NCI-H82 treated with DMSO at 0.1 percent for 48 hours (cell line): ENCODE results near the gene RPAP3.
"Not testable (repeated sequence)": the region's sequence is repeated elsewhere in the genome, so short reads cannot be mapped to it uniquely, and the experiment has no call there.

ENCODE experiments used
- DNase-seq: peaks from one replicate; lab custom pipeline; 2025; ENCODE audit not compliant: unreplicated experiment; lab: John Stamatoyannopoulos, UW

RPAP3 gene

DNA sequence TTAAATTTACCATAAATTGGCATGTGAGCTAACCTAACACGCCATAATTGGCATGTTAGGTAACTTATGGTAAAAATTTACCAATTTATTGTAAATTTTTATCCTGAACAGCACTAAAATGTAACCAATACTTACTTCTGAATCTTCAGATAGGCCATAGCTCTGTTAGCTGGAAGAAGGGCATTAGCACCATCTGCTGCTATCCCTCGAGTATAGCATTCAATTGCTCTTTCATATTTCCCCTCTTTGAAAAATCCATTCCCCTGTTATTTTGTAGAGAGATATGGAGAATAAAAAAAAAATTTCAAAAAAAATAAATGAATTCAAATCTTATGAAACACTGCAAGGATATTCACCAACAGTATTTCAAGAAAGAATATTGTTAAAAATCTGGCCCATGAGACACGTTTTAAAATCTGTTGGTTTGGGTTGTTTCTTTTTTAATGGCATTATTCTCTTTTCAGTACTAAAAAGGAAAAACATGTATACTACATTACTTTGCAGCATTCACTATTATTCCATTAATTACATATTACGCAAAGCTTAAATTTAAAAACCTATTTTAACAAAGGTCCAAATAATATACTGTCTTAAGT lies 19.1 kb downstream of the RPAP3 start:
- DNase-seq, result peak; percentile 2

DNA sequence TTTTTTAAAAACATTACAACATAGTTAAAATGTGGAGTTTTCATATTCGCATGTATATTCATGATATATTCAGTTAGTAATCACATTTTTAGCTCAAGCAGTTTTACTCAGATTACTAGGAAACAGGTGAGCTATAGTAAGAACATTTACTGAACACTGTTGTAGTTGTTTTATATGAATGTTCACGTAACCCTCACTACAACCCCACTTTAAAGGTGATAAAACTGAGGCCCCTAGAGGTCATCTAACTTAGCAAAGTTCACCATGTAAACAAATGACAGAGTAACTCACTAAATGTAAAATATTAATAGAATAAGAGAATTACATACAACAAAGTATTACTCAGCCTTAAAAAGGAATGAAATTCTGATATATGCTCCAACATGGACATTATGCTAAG lies 26.0 kb downstream of the RPAP3 start:
- no peak for DNase-seq

DNA sequence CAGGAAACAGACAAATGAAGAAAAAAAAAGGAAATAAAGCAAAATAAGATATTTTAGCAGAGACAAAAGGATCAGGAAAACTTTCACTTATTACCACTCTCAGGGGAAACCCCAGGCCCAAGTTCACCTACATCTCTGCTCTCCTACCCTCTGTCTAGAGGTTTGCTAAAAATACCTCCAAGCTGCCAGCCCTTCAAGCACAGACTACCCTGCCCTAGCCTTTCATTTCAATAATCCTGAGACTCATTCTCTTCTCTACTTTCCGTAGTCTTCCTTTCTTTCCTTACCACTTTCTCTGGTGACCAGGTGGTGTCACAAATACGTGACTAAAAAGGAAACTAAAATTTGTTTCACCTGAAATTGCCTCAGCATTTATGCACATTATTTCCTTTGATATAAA lies 33.8 kb downstream of the RPAP3 start:
- DNase-seq, result no peak

DNA sequence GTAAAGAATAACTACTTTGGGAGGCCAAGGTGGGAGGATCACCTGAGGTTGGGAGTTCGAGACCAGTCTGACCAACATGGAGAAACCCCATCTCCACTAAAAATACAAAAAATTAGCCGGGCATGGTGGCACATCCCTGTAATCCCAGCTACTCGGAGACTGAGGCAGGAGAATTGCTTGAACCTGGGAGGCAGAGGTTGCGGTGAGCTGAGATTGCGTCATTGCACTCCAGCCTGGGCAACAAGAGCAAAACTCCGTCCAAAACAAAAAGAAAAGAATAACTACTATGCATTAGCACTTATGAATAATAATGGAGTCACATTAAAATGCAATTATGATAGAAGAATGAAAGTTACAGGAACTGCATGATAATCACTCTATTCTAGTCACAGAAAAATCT lies 37.9 kb downstream of the RPAP3 start:
- DNase-seq, result not testable (repeated sequence)

DNA sequence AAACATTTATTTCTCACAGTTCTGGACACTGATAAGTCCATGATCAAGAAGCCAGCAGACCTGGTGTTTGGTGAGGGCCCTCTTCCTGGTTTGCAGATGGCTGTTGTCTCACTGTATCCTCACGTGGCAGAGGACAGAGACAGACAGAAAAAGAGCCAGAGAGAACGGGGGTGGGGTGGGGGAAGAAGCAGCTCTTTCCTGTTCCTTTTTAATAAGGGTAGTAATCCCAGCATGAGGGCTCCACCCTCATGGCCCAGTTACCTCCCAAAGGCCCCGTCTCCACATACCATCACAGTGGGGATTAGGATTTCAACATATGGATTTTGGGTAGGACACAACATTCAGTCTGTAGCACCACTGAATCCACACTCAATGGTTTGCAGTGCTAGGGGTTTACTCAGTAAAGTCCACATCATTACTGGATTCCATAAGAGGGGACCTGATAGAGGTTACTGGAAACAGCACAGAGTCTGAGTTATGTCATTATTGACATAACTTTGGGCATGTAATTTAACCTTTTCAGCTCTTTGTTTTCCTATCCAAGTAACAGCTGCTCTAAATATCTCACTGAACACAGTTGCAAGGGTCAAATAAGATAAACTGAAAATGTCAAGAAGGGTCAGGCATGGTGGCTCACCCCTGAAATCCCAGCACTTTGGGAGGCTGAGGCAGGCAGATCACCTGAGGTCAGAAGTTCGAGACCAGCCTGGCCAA lies 53.2 kb downstream of the RPAP3 start:
- peak; percentile 27 for DNase-seq

DNA sequence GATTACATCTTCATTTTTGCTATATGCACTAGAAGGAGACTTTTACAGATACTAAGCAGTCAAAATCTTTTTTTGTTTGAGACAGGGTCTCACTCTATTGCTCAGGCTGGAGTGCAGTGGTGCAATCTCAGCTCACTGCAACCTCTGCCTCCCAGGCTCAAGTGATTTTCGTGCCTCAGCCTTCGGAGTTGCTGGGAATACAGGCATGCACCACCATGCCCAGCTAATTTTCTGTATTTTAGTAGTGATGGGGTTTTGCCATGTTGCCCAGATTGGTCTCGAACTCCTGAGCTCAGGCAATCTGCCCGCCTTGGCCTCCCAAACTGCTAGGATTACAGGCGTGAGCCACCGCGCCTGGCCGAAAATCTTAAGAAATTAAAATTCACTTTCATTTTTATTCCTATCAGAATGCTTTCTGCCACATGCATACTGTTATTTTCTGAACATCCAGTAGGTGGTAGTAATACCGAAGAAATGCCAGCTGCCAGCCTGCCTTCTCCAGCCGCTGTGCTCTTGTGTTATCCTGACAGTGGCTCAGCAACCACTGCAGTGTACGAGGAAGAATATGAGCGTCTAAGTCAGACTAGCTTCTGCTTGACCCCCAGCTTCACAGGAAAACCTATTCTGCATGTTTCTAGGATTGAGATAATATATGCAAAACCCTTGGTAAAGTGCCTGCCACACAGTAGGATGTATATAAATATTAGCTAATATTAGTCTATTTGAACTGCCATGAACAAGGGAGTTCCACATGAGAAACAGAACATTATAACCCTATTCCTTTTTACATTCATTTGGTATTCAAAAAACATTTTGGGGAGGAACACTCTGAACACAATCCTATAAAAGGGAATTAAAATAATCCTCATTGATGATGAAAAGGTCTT lies 54.2 kb downstream of the RPAP3 start:
- peak; percentile 35 for DNase-seq

DNA sequence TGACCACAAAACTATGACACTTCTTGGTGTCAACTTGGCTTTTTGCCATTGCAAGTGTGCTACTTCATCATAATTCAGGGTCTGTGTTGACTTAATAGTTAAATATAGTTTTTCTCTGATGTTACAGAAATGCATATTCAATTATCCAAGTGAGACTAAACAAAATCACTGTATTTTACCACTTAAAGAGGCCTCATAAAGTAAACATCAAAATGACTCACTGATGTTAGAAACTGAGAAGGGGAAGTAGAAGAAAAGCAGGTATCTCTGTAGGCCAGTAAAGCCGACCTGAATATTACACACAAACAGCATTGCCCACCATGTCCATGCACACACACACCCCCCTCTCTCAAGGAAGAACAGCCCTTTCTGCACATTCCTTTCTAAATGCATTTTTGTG lies 55.4 kb downstream of the RPAP3 start:
- DNase-seq, result no peak

DNA sequence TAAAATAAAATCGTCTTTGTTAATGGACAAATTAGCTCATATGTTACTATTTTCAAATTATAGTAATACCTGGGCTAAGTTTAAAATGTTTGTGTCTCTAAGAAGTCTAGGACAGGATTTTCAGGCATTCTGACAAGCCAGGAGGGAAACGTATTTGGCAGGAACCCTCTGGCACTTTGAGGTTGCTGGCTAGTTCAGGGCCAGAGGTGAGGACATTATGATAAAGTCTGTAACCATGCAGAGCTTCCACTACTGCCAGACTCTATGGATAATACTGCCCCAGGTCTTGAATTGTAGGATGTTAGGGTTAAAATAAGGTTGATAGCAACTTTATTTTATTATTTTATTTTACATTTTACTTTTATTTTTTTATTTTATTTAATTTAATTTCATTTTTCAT lies 56.4 kb downstream of the RPAP3 start:
- DNase-seq, result no peak

DNA sequence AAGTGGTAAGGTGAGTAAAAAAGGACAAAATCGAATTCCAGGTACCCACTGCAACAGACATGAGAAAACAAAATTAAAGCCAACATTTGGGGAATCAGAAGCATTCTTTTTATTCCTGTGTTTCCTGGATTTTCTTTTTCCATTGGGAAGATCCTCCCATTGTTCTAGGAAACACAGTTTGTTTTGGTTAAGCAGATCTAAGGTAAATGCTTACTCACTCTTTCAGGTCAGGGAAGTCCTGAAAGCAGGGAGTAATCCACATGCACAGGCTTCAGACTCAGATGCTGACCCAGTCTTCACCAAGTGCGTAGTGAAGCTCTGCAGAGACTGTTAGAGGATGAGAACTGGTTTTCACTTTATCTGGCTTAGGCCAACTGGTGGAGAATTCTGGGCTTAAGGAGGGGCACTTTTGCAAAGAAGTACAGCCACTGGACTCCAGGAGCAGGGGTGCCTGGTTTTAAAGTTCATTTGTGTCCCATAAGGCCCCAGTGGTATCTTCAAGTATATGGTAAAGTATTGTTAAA lies 57.7 kb downstream of the RPAP3 start:
- DNase-seq, result no peak

DNA sequence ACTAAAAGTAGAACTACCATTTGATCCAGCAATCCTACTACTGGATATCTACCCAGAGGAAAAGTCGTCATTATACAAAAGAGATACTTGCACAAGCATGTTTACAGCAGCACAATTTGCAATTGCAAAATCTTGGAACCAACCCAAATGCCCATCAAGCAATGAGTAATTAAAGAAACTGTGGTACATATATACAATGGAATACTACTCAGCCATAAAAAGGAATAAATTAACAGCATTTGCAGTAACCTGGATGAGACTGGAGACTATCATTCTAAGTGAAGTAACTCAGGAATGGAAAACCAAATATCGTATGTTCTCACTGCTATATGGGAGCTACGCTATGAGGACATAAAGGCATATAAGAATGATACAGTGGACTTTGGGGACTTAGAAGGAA lies 63.5 kb downstream of the RPAP3 start:
- DNase-seq, result not testable (repeated sequence)

DNA sequence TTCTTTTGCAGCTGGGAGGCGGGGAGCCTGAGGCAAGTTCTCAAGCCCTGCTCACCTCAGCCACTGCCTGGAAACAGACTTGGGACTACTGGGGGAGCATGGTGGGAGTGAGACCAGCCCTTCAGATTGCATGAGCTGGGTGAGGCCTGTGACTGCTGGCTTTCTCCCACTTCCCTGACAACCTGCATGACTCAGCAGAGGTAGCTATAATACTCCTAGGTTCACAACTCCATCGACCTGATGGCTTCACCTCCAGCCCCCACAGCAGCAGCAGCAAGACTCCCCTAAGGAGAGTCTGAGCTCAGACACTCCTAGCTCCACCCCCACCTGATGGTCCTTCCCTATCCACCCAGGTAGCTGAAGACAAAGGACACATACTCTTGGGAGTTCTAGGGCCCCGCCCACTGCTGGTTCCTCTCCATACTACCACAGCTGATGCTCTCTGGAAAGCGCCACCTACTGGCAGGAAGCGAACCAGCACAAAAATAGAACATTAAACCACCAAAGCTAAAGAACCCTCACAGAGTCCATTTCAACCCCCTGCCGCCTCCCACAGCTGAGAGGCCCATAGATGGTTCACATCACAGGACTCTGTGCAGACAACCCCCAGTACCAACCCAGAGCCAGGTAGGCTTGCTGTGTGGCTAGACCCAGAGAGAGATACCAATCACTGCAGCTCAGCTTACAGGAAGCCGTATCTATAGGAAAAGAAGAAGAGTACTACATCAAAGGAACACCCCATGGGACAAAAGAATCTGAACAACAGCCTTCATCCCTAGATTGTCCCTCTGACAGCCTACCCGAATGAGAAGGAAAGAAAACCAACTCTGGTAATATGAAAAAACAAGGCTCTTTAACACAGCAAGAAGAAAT lies 68.7 kb downstream of the RPAP3 start:
- DNase-seq, result no peak

DNA sequence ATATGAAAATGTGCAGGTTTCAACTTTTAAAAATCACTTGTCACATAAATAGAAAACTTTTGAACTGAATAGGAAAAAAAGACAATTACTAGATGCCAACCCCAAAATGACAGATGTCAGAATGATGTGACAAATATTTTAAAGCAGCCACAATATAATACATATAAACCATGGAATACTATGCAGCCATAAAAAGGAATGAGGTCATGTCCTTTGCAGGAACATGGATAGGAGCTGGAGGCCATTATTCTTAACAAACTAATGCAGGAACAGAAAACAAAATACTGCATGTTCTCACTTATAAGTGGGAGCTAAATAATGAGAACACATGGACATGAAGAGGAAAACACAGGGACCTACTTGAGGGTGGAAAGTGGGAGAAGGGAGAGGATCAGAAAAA lies 70.1 kb downstream of the RPAP3 start:
- DNase-seq, result not testable (repeated sequence)

DNA sequence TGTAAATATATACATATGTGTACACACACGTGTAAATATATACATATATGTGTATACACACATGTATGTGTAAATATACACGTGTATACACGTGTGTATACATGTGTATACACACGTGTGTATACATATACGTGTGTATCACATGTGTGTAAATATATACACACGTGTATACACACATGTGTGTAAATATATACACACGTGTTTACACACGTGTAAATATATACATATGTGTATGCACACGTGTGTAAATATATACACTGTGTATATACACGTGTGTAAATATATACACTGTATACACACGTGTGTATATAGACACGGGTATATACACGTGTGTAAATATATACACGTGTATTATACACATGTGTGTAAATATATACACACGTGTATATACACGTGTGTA lies 71.7 kb downstream of the RPAP3 start:
- DNase-seq, result no peak

DNA sequence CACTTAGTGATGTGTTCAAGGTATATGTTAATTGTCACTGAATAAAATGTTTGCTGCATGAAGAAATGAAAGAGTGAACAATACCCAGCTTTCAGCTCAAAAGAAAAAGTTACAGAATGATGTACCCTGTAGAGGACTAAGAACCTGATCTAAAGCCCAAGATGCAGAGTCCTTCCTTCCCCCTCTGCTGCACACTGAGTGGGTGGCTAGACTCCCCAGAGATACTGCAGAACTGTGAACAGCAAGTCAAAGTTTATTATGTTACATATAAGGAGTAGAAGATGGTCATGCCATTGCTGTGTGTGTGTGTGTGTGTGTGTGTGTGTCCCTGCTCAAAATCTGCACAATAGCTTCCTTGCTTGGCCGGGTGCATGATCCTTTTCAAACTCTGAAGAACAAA lies 83.9 kb downstream of the RPAP3 start:
- DNase-seq, result no peak

DNA sequence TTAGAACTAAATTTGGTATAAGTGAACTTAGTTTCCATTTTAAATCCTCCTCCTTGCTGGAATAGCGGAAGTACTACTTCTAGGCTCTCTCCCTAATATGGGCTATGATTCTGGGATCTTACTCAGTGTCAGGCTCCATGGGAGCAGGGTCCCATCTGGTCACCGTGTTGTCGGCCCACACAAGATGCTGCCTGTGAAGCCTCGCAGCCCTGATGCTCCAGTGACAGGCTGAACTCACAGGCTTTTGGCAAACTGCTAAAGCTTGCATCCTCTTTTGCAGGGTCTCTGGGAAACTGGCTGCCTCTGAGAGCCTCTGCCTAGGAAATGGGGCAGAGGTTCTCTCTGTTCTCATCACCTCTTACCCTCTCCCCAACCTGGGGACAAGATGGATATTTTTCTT lies 88.4 kb downstream of the RPAP3 start:
- no peak for DNase-seq

DNA sequence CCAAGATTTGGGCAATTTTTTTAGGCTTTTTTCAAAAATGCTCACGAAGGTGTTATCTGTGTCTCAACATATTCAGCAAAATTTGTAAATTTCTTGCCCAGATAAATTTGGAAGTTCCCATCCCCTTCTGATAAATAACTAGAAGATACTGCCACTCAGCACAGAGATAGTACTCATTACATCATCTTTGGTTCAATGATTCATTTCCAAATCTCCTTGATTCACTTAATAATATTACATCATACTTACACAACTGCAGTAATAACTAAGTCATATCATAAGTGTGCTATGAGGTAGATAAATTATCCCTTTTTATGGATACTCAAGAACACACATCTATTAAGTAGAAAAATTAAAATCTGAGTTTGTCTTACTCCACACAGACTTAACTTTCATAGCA lies 89.4 kb downstream of the RPAP3 start:
- DNase-seq, result no peak

DNA sequence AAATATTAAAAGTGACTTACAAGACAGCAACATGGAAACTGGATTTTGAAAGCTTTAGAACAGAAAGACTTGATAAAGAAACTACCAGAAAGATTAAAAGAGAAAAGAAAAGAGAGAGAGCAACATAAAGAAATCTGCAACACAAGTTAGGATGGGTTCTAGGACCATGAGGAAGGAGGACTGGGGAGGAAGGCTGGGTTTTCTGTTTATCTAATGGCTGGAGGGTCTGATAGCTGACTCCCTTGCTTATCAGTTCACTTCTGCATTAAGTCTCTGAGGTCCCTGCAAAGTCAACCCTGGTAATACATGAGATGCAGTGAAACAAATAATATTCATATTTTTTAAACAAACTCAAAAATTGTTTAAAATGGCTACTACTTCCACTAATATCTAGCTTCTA lies 90.1 kb downstream of the RPAP3 start:
- DNase-seq, result no peak

DNA sequence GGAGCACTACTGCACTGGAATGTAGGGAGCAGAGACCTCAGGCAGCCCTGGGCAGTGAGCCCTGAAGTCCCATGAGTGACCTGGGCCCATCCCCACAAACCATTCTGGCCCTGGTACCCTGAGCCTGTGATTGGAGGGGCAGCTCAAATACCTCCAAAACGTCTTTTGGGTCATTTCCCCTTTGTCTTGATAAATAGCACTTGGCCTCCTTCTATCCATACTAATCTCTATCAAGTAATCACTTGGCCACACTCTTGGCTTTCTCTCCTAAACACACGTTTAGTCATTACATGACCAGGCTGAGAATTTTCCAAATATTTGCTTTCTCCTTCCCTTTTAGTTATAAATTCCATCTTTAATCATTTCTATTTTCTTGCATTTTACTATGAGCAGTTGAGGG lies 91.3 kb downstream of the RPAP3 start:
- DNase-seq, result no peak

DNA sequence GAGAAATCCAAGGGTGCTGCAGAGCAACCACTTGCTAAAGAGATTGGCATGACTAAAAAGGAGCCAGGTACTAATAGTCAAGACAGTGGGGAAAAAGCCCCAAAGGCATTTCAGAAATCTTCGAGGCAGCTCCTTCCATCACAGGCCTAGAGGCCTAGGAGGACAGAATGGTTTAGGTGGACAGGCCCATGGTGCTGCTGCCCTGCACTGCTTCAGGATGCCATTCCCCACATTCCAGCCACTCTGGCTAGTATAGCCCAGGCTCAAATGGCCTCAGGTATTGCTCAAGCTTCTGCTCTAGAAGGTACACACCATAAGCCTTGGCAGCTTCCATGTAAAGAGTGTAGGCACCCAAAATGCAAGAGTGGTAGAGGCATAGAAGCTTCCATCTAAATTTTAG lies 92.9 kb downstream of the RPAP3 start:
- DNase-seq, result no peak

DNA sequence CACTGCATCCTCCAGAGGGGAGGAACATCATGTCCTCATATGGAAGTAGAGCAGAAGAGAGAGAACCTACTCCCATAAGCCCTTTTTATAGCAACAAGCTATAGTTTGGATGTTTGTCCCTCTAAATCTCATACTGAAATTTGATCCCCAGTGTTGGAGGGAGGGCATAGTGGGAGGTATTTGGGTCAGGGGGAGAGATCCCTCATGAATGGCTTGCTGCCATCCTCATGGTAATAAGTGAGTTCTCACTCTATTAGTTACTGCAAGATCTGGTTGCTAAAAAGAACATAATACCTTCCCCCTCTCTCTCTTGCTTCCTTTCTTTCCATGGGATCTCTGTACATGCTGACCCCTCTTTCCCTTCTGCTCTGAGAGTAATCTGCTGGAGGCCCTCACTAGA lies 93.9 kb downstream of the RPAP3 start:
- DNase-seq, result no peak
